ENCODE results near the gene MAD1L1.
A peak's percentile ranks its signal among the peaks of the same experiment; 100 is the strongest.

The MAD1L1 gene

DNA sequence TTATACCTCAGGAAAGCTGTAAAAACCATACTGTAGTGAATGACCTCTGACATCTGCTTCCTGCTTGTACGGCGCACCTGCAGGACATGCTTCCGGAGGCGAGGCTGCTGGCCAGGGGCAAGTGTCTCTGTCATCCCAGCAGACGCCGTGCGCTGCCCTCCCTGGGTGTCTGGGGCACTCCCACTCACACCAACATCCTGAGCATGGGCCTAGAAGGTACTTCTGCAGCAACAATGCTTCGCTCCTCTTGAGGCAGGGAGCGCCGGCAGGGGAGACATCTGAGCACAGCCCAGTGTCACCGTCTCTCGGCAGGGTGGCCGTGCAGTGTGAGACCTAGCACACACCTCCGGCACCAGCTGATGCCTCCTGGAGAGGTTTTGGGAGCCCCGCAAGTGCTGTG lies 269.2 kb downstream of the MAD1L1 start:
- no peak overlapping the region for H2BK15ac ChIP-seq (ENCODE audit: low read depth, poor library complexity, severe bottlenecking)
- H3K4ac ChIP-seq (ENCODE audit: low read depth in 1 of 2, low read length in 2 of 2) = no peak overlapping the region
- H4K91ac ChIP-seq (ENCODE audit: low read length) = no peak overlapping the region
- WGBS = 94% methylated on average over 12 of the region's 15 CpGs
- H3K9me3 ChIP-seq (ENCODE audit: control insufficient read depth, low read length) = peaks cover 4% of the 10 kb centered on the region
- H3K79me1 ChIP-seq (replicated peaks; ENCODE audit: low read length, poor library complexity, severe bottlenecking) = peaks cover 8% of the 10 kb centered on the region
- H2BK5ac ChIP-seq (ENCODE audit: low read depth, low read length, poor library complexity, severe bottlenecking) = no peak overlapping the region
- no peak overlapping the region for H2AFZ ChIP-seq (ENCODE audit: low read depth, low read length)
- DNase-seq = no peak
- H3K4me1 ChIP-seq (ENCODE audit: control insufficient read depth, insufficient read depth, low read depth, low read length) = peaks cover 1% of the 10 kb centered on the region
- no peak overlapping the region for H3K14ac ChIP-seq (ENCODE audit: low read length in 2 of 2)
- H3K27ac ChIP-seq (ENCODE audit: low read length, poor library complexity, severe bottlenecking) = no peak overlapping the region
- H2AK5ac ChIP-seq (ENCODE audit: low read length, severe bottlenecking) = no peak overlapping the region
- H3K27me3 ChIP-seq (ENCODE audit: control insufficient read depth in 1 of 2, insufficient read depth in 1 of 2, low read length in 2 of 2) = no peaks in the 10 kb centered on the region
- H4K8ac ChIP-seq (ENCODE audit: low read length) = no peak overlapping the region
- H3K9ac ChIP-seq (ENCODE audit: low read length) = no peak overlapping the region
- H3K4me3 ChIP-seq (ENCODE audit: insufficient read depth in 1 of 2, low read depth in 1 of 2, low read length in 2 of 2) = no peak overlapping the region
- H3K23ac ChIP-seq (ENCODE audit: low read length in 2 of 2) = no peak overlapping the region
- H2BK12ac ChIP-seq (ENCODE audit: low read length in 2 of 2) = no peak overlapping the region
- H3K36me3 ChIP-seq (ENCODE audit: control insufficient read depth in 1 of 2, insufficient read depth in 2 of 2, low read depth in 1 of 2, low read length in 2 of 2) = peaks cover 21 to 45% of the 10 kb centered on the region in 2 experiments
- no peak overlapping the region for H3K4me2 ChIP-seq (ENCODE audit: low read length, poor library complexity, severe bottlenecking)
- no peak overlapping the region for H3K18ac ChIP-seq (ENCODE audit: low read depth in 1 of 2, low read length in 2 of 2)
- H2BK120ac ChIP-seq (ENCODE audit: low read depth, low read length) = no peak overlapping the region

DNA sequence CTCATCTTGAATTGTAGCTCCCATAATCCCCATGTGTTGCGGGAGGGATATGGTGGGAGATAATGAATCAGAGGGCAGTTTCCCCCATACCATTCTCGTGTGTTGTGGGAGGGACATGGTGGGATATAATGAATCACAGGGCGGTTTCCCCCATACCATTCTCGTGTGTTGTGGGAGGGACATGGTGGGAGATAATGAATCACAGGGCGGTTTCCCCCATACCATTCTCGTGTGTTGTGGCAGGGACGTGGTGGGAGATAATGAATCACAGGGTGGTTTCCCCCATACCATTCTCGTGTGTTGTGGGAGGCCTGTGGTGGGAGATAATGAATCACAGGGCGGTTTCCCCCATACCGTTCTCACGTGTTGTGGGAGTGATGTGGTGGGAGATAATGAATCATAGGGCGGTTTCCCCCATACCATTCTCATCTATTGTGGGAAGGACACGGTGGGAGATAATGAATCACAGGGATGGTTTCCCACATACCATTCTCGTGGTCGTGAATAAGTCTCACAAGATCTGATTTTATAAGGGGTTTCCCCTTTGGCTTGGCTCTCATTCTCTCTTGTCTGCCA lies 271.0 kb downstream of the MAD1L1 start:
- Histone ChIP-seq H3K4me3 (ENCODE audit: insufficient read depth in 1 of 2, low read depth in 1 of 2, low read length in 2 of 2) (no peak overlapping the region), H2AFZ (ENCODE audit: low read depth, low read length) (no peak overlapping the region), H3K18ac (ENCODE audit: low read depth in 1 of 2, low read length in 2 of 2) (no peak overlapping the region), H3K23ac (ENCODE audit: low read length in 2 of 2) (no peak overlapping the region), H3K9ac (ENCODE audit: low read length) (peak overlapping the region; percentile 19), H2BK120ac (ENCODE audit: low read depth, low read length) (no peak overlapping the region), H2BK12ac (ENCODE audit: low read length in 2 of 2) (no peak overlapping the region), H3K36me3 (ENCODE audit: control insufficient read depth in 1 of 2, insufficient read depth in 2 of 2, low read depth in 1 of 2, low read length in 2 of 2) (peaks cover 17 to 42% of the 10 kb centered on the region in 2 experiments), H4K91ac (ENCODE audit: low read length) (no peak overlapping the region), H2BK15ac (ENCODE audit: low read depth, poor library complexity, severe bottlenecking) (no peak overlapping the region), H3K14ac (ENCODE audit: low read length in 2 of 2) (no peak overlapping the region), H3K27me3 (ENCODE audit: control insufficient read depth in 1 of 2, insufficient read depth in 1 of 2, low read length in 2 of 2) (no peaks in the 10 kb centered on the region), H3K4me1 (ENCODE audit: control insufficient read depth, insufficient read depth, low read depth, low read length) (peaks cover 1% of the 10 kb centered on the region), H4K8ac (ENCODE audit: low read length) (no peak overlapping the region), H3K27ac (ENCODE audit: low read length, poor library complexity, severe bottlenecking) (no peak overlapping the region), H3K4me2 (ENCODE audit: low read length, poor library complexity, severe bottlenecking) (no peak overlapping the region), H2AK5ac (ENCODE audit: low read length, severe bottlenecking) (no peak overlapping the region), H3K4ac (ENCODE audit: low read depth in 1 of 2, low read length in 2 of 2) (no peak overlapping the region), H3K79me1 (replicated peaks; ENCODE audit: low read length, poor library complexity, severe bottlenecking) (peaks cover 7% of the 10 kb centered on the region), H3K9me3 (ENCODE audit: control insufficient read depth, low read length) (peaks cover 4% of the 10 kb centered on the region), H2BK5ac (ENCODE audit: low read depth, low read length, poor library complexity, severe bottlenecking) (no peak overlapping the region)
- WGBS = 39% methylated on average over 14 of the region's 15 CpGs
- peak; percentile 86 for DNase-seq

DNA sequence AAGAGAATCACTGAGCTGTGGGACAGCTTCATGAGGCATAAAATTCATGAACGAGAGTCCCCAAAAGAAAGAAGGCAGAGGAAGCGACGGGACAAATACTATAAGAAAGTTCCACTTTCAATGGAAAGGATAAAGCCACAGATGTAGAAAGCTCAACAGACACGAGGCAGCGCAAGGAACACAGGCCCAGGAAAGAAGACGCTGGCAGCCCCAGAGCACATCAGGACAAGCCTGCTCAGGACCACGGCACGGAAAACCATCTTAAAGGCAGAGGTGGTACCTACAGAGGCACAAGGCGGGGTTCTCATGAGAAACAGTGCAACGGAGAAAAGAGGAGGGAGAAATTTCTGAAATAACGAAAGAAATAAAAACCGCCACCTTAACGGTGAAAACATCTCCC lies 273.4 kb downstream of the MAD1L1 start:
- H2BK12ac ChIP-seq (ENCODE audit: low read length in 2 of 2) = no peak overlapping the region
- 96% methylated on average over 13 of the region's 13 CpGs for WGBS
- H3K4me3 ChIP-seq (ENCODE audit: insufficient read depth in 1 of 2, low read depth in 1 of 2, low read length in 2 of 2) = no peak overlapping the region
- H3K79me1 ChIP-seq (replicated peaks; ENCODE audit: low read length, poor library complexity, severe bottlenecking) = peaks cover 2% of the 10 kb centered on the region
- no peak overlapping the region for H3K14ac ChIP-seq (ENCODE audit: low read length in 2 of 2)
- peaks cover 4% of the 10 kb centered on the region for H3K9me3 ChIP-seq (ENCODE audit: control insufficient read depth, low read length)
- no peak overlapping the region for H2AK5ac ChIP-seq (ENCODE audit: low read length, severe bottlenecking)
- H2BK15ac ChIP-seq (ENCODE audit: low read depth, poor library complexity, severe bottlenecking) = no peak overlapping the region
- no peak overlapping the region for H2BK120ac ChIP-seq (ENCODE audit: low read depth, low read length)
- H2AFZ ChIP-seq (ENCODE audit: low read depth, low read length) = no peak overlapping the region
- DNase-seq = no peak
- H4K91ac ChIP-seq (ENCODE audit: low read length) = no peak overlapping the region
- no peak overlapping the region for H3K23ac ChIP-seq (ENCODE audit: low read length in 2 of 2)
- H3K27ac ChIP-seq (ENCODE audit: low read length, poor library complexity, severe bottlenecking) = no peak overlapping the region
- H3K4ac ChIP-seq (ENCODE audit: low read depth in 1 of 2, low read length in 2 of 2) = no peak overlapping the region
- no peak overlapping the region for H3K4me2 ChIP-seq (ENCODE audit: low read length, poor library complexity, severe bottlenecking)
- H3K27me3 ChIP-seq (ENCODE audit: control insufficient read depth in 1 of 2, insufficient read depth in 1 of 2, low read length in 2 of 2) = no peaks in the 10 kb centered on the region
- no peak overlapping the region for H2BK5ac ChIP-seq (ENCODE audit: low read depth, low read length, poor library complexity, severe bottlenecking)
- no peak overlapping the region for H4K8ac ChIP-seq (ENCODE audit: low read length)
- H3K4me1 ChIP-seq (ENCODE audit: control insufficient read depth, insufficient read depth, low read depth, low read length) = no peaks in the 10 kb centered on the region
- no peak overlapping the region for H3K18ac ChIP-seq (ENCODE audit: low read depth in 1 of 2, low read length in 2 of 2)
- no peak overlapping the region for H3K9ac ChIP-seq (ENCODE audit: low read length)
- H3K36me3 ChIP-seq (ENCODE audit: control insufficient read depth in 1 of 2, insufficient read depth in 2 of 2, low read depth in 1 of 2, low read length in 2 of 2) = peaks cover 17 to 38% of the 10 kb centered on the region in 2 experiments

DNA sequence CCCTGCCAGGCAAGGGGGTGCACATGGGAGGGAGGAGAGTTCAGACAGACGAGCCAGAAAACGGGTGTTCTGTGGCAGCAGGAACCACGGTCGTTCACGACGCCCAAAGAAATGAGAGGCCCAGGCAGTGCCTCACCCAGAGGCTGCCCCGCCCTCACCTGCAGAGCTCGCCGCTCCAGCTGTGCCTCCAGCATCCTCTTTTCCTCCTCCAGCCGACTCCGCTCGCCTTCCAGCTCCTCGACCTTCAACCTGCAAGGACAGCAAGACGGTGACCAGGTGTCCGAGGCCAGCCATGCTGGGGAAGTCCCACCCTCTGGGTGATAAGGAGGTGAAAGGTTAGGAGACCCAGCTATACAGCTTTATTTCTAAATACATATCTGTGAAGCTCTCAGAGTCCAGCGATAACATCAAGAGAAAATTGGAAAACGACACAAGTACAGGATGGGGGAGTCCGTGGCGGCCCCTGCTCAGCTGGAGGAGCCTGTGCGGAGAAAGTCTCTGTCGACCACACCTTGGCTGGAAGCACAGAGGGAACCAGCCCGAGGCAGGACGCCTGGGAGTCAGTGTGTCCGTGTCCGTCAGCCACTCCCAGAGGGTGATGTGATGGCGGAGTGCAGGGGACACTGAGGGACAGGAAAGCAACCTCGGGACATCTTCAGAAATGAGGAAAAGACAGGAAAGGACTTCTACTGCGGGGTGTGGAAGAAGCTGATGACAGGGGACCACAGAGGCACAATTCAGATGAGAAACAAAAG lies 275.1 kb downstream of the MAD1L1 start:
- Histone ChIP-seq H3K27ac (ENCODE audit: low read length, poor library complexity, severe bottlenecking) (no peak overlapping the region), H3K9ac (ENCODE audit: low read length) (no peak overlapping the region), H3K23ac (ENCODE audit: low read length in 2 of 2) (no peak overlapping the region), H4K91ac (ENCODE audit: low read length) (no peak overlapping the region), H4K8ac (ENCODE audit: low read length) (no peak overlapping the region), H2BK5ac (ENCODE audit: low read depth, low read length, poor library complexity, severe bottlenecking) (no peak overlapping the region), H2BK120ac (ENCODE audit: low read depth, low read length) (no peak overlapping the region), H2BK12ac (ENCODE audit: low read length in 2 of 2) (no peak overlapping the region), H3K4ac (ENCODE audit: low read depth in 1 of 2, low read length in 2 of 2) (no peak overlapping the region), H3K27me3 (ENCODE audit: control insufficient read depth in 1 of 2, insufficient read depth in 1 of 2, low read length in 2 of 2) (no peaks in the 10 kb centered on the region), H3K4me3 (ENCODE audit: insufficient read depth in 1 of 2, low read depth in 1 of 2, low read length in 2 of 2) (no peak overlapping the region), H3K4me2 (ENCODE audit: low read length, poor library complexity, severe bottlenecking) (no peak overlapping the region), H3K14ac (ENCODE audit: low read length in 2 of 2) (no peak overlapping the region), H3K4me1 (ENCODE audit: control insufficient read depth, insufficient read depth, low read depth, low read length) (no peaks in the 10 kb centered on the region), H2AFZ (ENCODE audit: low read depth, low read length) (no peak overlapping the region), H3K79me1 (replicated peaks; ENCODE audit: low read length, poor library complexity, severe bottlenecking) (peaks cover 4% of the 10 kb centered on the region), H3K36me3 (ENCODE audit: control insufficient read depth in 1 of 2, insufficient read depth in 2 of 2, low read depth in 1 of 2, low read length in 2 of 2) (peaks cover 8 to 35% of the 10 kb centered on the region in 2 experiments), H3K9me3 (ENCODE audit: control insufficient read depth, low read length) (no peaks in the 10 kb centered on the region), H2AK5ac (ENCODE audit: low read length, severe bottlenecking) (no peak overlapping the region), H3K18ac (ENCODE audit: low read depth in 1 of 2, low read length in 2 of 2) (no peak overlapping the region), H2BK15ac (ENCODE audit: low read depth, poor library complexity, severe bottlenecking) (no peak overlapping the region)
- 95% methylated on average over 20 of the region's 28 CpGs for WGBS
- DNase-seq = no peak

All from mesenchymal stem cell (in vitro differentiated cells and primary cell).